EL (cell line): ENCODE results near the gene SF3A1.
"Not testable (repeated sequence)": the region's sequence is repeated elsewhere in the genome, so short reads cannot be mapped to it uniquely, and the experiment has no call there.

Experiments used
- DNase-seq: peaks from one replicate; pipeline ENCODE4 v3.0.0-alpha.2; 2016

Gene SF3A1, protein sequence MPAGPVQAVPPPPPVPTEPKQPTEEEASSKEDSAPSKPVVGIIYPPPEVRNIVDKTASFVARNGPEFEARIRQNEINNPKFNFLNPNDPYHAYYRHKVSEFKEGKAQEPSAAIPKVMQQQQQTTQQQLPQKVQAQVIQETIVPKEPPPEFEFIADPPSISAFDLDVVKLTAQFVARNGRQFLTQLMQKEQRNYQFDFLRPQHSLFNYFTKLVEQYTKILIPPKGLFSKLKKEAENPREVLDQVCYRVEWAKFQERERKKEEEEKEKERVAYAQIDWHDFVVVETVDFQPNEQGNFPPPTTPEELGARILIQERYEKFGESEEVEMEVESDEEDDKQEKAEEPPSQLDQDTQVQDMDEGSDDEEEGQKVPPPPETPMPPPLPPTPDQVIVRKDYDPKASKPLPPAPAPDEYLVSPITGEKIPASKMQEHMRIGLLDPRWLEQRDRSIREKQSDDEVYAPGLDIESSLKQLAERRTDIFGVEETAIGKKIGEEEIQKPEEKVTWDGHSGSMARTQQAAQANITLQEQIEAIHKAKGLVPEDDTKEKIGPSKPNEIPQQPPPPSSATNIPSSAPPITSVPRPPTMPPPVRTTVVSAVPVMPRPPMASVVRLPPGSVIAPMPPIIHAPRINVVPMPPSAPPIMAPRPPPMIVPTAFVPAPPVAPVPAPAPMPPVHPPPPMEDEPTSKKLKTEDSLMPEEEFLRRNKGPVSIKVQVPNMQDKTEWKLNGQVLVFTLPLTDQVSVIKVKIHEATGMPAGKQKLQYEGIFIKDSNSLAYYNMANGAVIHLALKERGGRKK

DNA sequence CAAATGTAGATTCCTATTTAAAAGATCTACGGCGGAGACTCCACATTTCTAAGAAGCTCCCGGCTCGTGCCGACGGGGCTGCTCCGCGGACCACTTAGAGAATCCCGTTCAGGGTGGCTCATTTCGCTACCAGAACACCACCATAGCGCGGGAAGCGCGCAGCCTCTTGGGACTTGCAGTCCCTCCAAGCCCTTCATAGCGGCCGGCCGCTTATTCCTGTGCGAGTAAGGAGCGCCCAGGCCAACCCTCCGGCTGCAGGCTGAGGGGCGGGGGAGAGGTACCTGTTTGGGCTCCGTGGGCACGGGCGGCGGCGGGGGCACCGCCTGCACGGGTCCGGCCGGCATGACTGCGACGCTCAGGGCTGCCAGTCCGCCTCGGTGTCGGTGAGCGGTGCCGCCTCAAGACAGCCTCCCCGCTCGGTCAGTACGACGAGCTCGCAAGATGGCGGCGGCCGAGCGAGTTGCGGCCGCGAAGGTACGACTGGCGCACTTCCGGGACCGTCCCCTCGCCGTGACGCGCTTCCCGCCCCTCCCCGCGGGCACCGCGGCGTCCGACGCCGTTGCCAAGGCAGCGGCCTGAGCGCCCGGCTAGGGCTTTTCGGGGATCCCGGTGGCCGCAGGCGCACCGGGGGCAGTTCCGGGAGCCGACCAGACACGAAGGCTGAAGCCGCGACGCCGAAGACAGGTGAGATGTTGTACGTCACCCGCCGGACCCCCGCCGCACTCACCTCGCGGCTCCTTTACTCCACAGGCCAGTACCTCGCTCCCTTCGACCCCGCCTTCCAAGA lies at the start of gene SF3A1, which contains the start of gene CCDC157:
Gene SF3A1, minus strand, starts transcription at position 446 of the 787 bp plus-strand sequence. Its CDS starts 102 bp downstream, at position 344.
Gene CCDC157, plus strand, starts transcription at position 559 of the 787 bp plus-strand sequence. CDS start 8,994 bp downstream, outside the sequence.
- peak; percentile 89 for DNase-seq

DNA sequence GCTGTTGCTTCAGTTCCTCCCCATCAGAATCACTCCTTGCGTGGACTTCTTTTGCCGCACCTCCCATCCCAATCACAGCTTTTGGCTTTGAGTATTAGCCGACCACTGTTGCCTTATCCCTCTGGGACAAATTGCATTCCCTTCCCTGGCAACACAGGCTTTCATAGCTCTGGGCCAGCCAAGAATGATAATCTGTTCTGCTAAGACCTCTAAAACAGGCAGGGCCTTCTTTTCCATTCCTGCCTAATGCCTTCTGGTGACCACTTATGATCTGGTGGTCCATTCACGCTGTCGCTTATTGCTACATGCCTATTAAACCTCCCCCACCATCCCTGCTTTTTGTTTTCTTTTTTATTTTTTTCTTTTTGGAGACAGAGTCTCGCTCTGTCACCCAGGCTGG lies 49.7 kb upstream of the SF3A1 start:
- DNase-seq = no peak

DNA sequence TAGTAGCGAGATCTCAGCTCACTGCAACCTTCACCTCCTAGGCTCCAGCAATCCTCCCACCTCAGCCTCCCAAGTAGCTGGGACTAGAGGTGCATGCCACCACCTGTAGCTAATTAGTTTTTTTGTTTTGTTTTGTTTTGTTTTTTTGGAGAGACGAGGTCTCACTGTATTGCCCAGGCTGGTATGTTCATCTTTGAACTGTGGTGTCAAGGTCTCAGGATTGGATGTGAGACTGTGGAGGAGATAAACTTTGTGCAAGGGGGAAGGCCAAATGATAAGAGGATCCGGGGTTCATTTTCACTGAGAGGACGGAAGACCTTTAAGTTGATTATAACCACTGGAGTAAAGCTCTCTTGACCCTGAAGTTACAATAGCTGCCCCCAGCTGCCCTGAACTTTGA lies 49.0 kb upstream of the SF3A1 start:
- no peak for DNase-seq

DNA sequence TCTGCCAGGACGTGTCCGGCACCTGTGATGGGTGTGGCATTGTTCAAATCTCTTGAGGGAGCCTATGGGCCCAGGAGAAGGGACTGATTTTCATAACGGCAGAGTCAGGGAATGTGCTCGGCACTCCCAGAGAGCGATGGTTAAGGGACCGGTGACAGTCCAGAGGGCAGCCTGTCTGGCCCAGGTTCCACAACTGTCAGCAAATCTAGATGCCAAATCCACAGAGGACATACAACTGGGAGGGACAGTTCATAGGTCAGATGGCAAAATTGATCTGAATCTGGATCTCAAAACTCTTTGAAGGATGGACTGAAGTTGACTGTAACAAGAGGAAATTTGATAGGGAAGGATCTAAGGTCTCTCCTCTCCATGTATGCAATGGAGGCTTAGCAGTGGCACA lies 47.6 kb upstream of the SF3A1 start:
- DNase-seq = no peak

DNA sequence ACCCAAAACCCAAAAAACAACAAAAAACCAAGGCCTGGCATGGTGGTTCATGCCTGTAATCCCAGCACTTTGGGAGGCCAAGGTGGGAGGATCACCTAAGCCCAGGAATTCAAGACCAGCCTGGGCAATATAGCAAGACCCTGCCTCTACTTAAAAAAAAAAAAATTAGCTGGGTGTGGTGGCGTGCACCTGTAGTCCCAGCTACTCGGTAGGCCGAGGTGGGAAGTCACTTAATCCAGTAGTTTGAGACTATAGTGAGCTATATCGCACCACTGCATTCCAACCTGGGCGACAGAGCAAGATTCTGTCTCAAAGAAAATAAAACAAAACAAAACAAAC lies 46.0 kb upstream of the SF3A1 start:
- not testable (repeated sequence) for DNase-seq

DNA sequence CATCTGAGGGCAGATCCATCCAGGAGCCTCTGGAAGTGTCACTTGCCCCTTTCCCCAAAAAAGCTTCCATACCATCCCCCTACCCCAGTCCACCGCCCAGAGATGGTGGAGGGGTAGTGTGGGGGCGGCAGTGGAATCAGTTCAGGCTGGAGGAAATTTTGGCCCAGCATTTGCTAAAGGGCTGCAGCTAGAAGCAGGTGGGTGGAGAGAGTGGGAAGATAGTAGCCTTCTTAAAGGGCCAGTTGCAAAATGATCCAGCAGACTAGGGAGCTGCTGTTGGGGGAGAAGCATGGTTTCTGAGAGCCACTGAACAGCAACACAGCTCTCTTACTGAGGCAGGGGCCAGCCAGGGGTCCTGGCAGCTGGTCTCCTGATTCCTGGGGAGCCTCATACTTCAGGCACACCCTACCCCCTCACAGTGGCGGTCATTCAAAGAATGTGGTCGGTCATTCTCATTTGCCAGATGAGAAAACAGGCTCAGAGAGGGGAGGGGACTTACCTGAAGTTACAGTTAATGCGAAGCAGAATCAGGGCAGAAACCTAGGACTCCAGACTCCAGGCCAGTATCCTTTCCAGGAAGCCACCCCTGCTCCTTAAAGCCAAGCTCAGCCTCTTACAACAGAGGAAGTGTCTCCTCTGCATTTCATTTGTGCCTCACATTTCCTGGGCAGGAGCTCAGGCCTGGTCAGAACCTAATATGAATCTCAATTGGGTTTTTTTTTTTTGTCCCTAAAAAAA lies 45.5 kb upstream of the SF3A1 start:
- DNase-seq = no peak

DNA sequence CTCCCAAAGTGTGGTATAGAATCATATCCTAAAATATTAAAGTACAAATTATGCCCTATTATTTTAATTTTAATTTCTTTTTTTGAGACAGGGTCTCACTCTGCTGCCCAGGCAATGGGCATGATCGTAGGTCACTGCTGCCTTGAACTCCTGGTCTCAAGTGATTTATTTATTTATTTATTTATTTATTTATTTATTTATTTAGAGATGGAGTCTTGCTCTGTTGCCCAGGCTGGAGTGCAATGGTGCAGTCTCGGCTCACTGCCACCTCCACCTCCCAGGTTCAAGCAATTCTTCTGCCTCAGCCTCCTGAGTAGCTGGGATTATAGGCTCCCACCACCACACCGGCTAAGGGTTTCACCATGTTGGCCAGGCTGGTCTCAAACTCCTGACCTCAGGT lies 44.3 kb upstream of the SF3A1 start:
- not testable (repeated sequence) for DNase-seq

DNA sequence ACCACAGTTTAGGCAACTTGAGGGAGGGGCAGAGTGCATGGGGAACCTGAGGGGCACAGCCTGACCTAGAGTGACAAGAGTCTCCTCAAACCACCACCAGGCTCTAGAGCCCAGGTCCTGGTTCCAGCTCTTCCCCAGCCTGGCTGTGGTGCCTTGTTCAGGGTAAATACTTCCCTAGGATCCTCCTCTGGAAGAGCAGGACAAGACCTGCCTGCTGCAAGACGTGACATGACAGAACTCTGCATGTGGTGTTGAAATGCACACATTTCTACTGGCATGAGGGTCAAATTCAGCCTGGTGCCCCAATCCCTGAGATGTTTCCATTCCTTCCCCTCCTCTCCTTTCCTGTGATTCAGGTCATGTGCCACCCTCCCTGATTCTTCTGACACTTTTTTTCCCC lies 43.5 kb upstream of the SF3A1 start:
- DNase-seq = no peak

DNA sequence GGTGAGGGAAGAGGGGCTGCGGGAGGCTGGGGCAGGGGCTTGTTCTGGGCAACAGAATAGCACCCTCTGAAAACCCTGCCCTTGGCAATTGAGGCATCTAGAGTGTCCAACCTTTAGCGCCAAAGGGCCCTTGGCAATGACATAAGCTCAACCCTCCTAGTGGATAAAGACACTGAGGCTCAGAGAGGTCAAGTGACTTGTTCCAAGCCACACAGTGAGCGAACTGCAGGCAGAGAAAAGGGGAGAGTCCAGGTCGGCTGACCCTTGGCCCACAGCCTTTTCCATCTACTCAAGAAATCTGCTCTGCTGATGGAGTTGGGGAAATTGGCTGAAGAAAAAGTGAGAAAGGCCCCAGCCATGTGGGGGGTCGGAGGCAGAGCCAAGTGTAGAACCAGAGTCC lies 43.0 kb upstream of the SF3A1 start:
- DNase-seq = no peak

DNA sequence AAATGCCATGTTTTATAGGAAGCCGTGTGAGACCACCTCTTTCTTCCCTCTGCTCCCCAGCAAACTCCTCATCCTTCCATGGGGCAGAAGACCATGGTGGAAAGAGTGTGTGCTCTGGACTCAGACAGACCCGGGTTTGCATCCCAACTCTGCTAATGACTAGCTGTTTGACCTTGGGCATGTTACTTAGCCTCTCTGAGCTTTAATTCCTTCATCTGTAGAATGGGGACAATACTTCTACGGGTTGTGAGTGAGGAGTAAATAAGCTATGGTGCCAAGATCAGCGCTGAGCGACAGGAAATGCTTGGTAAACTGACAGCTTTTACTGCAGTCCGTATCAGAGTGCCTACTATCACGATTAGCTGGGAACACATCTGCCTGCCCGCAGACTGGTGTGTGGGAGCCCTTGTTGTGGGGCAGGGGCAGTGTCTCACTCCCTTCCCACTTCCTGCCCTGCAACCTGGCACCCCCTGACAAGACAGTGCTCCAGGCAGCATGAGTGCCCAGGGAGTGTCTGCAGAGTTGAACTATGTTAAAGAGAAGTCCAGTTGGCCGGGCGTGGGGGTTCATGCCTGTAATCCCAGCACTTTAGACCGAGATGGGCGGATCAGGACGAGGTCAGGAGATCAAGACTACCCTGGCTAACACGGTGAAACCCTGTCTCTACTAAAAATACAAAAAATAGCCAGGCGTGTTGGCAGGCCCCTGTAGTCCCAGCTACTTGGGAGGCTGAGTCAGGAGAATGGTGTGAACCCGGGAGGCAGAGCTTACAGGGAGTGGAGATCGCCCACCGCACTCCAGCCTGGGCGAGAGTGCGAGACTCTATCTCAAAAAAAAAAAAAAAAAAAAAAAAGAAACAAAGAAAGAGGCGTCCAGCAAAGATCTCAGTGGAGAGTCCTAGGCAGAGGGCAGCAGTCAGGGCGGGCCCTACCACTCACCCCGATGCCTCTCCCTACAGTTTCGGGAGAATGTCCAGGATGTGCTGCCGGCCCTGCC lies 42.3 kb upstream of the SF3A1 start:
- peak; percentile 13 for DNase-seq

DNA sequence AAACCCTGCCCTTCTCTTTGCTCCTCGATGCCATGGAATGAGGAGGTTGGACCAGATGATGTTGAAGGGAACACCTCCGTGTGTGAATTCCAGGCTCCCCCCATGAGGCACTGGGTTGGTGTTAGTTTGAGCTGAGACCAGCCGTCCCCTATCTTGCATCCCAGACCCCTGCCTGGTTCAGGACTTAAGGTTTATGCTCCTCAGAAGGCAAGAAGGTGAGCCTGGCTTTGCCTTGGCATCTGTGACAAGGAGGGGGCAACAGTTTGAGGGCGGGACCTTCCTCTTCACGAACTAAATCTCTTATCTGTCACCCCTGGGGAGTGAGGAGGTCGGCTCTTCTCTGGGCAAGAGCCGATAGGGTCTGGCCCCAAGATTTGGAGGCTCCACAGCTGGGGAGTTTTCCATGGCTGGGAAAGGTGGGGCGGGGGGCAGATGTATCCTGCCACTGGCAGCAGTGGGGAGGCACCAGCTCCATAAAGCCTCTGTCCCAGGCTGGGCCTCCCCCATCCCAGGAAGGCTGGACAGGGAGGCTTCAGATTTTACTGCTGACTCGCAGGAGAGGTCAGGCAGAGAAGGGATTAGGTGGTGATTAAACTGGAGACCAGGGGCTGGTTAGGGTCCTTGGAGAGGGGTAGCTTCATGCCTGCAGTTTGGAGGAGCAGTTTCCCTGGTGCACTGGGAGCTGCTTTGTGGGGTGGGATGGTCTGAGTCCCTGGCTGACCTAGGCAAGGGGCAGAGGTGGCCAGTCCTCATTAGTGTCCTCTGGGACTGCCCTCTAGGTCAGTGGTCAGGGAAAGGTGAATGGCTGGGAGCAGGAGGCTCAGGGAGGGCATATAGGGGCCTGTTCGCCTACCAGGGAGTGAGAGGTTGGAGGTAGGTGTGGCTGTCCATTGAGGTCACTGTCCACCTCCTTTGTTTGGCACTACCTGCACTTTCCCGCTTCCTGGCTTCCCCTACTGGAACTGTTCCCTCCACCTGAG lies 41.3 kb upstream of the SF3A1 start:
- peak; percentile 30 for DNase-seq

DNA sequence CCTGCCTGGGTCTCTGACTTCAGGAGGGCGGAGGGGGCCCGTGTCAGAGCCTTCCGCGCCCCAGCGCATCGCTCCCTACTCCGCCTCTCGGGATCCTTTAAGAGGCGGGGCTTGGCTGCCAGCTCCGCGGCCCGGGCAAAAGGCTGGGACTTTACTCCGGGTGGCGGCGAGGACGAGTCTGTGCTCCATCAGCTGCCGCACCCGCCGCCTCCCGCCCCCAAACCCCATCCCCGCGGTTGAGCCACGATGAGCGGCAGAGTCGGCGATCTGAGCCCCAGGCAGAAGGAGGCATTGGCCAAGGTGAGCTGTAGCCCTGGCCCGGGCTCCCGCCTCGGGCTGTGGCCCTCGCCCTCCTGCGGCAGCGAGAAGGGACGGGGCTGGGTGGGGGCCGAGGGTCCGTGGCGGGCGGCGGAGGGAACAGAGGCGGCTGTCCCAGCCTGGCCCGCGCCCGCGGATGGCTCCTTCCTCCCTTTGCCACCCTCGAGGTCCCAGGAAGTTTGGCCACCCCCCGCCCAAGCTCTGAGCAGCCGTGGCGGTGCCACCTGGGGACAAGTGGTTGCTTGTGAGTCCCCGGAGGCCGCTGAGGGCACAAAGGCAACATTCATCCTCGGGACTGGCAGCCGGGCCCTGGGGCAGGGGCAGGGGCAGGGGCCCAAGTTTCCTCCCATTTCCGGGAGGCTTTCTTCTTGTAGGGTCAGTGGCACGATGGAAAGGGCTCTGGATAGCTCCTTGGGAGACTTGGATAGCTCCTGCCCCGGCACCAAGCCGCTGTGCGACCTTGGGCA lies 40.4 kb upstream of the SF3A1 start, which contains the start of gene SEC14L2:
Gene SEC14L2, plus strand, starts transcription at position 148 of the 785 bp plus-strand sequence. Its CDS starts 99 bp downstream, at position 247.
- peak; percentile 69 for DNase-seq

DNA sequence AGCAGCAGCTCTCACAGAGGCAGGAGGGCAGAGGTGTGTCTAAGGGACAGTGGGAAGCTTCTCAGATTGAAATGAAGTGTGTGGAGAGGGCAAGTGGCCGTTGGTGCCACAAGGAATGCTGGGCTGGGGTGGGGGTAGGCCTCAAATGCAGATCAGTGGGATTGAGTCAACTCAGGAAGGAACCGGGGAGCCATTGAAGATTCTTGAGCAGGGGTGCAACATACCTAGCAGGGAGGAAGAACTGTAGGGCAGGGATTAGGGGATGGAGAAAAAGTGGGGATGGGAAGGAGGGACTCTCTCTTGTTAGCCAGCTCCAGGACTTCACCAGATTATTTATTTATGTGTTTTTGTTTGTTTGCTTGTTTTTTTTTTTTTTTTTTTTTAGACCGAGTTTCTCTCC lies 37.2 kb upstream of the SF3A1 start:
- DNase-seq = no peak

DNA sequence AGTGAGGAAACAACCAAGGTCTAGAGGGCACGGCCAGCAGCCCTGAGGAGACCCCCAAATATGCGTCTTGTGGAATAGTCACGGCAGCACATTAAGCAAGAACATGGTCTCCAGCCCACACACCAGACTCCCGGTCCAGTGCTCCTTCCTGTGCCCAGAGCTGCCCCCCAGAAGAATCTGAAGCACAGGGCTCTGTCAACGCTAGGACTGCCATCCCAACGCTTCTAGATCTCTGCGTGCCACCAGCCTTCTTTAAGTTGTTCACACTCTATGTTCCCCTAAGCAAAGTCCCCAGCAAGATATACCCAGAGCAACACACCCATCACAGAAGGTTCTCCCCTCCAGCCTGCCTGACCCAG lies 36.6 kb upstream of the SF3A1 start:
- DNase-seq = no peak

DNA sequence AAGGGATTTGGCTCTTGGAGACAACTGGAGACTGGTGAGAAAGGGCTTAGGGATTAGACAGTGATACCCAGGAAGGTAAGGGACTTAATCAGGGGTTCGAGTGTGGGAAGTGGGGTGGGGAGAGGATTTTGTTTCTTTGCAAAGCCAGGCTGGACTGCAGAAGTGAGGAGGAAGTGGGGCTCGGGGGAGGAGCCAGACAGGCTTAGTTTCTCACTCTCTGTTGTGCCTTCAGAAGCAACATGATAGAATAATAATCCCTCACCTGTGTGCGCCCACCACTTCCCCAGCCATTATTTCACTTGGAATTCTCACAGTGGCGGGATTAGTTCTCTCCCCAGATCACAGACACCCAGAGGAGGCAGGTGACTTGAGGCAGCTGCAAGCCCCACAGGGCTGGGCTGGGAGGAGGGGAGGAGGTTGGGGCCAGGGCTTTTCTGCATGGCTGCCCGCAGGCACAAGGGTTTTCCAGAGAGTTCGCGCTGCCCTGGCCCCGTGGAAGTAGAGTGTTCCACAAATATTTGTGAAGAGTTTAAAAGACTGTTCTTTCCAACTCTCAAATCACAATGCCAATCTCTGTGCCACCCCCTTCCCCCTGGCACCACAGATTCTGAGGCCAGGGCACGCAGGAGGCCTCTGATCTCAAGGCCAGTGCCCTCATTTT lies 36.1 kb upstream of the SF3A1 start:
- DNase-seq = no peak

DNA sequence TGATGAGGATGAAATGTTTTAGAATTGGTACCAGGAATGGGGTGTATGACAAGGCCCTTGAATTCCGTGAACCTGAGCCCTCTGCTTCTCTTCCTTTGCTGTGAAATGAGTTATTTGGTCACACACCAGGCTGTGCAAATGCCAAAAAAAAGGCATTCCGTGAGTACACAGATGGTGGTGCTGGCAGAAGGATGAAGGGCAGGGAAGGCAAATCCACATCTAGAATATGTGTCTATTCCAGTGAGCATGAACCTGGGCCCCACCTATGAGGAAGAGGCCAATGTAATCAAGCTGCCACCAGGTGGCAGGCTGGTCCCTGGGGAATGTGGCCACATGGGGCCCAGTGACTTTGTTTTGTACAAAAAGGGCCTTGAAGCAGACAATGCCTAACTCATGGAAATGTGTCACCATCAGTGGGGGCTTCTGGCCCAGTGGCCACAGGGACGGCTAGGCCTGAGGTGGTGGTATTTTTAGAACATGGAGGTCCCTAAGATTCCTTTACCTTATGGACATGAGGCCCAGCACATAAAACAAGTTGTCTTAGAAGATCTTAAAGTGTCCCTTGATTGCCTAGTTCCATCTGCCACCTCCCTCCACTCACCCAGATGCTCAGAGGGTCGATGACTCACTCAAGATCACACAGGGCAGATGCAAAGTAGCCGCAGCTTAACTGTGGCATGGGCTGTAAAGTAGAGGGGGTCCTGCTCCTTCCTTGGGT lies 34.4 kb upstream of the SF3A1 start:
- DNase-seq = peak; percentile 75

DNA sequence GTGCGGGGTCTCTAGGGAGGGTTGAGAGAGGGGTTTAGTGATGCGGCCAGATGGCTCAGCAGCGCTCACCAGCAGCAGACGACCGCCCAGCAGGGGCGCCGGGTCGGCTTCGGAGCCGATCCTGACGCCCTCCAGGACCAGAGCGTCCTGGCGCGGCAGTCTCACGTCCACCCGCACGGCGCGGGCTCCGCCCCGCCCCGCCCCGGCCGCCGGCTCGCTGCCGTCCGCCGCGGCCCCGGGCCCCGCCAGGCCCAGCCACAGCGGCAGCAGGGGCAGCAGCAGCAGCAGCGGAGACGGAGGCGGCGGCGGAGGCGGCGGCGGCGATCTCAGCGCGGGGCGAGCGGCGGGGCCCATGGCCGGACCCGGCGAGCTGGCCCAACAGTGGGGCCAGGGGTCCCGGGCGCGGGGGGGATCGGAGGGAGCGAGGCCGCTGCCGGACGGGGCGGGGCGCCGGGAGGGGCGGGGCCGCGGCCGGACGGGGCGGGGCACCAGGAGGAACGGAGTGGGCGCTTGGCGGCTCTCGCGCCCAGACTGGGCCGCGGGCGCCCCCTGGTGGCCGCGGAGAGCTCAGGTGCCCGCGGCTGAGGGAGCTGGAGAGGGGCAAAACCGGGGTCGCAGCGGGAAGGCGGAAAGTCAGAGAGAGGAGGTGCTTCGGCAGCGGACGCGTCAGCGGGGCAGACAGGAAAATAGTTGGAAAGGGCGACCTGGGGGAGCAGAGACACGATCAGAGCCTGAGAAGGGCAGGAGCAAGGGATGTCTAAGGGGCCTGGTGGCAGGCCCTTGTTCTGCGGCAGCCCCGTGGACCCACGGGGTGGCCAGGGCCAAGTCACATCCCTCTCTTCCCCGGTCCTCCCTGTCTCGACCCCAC lies 30.5 kb upstream of the SF3A1 start, which contains the start of gene RNF215:
Gene RNF215, minus strand, starts transcription at position 452 of the 868 bp plus-strand sequence. Its CDS starts 98 bp downstream, at position 354.
- DNase-seq = peak; percentile 79
